GM19438 (cell line): ENCODE measurements around the gene ATG2B.

Source experiments
- ATAC-seq: cut with Tn5 transposase; IDR thresholded peaks from one replicate; pipeline ENCODE4 v1.9.1; 2021; ENCODE audit warnings: low read depth; ENCODE audit not compliant: unreplicated experiment

The ATG2B gene

GRCh38 chr14:96274543-96274942, 88.6 kb downstream of the ATG2B start:
- no peak for ATAC-seq

- no peak for ATAC-seq
Observed at GRCh38 chr14:96274122-96274521, 89.0 kb downstream of the ATG2B start.

GRCh38 chr14:96273629-96274028, 89.5 kb downstream of the ATG2B start:
- no peak for ATAC-seq

GRCh38 chr14:96272777-96273473, 90.2 kb downstream of the ATG2B start:
- ATAC-seq = no peak

- no peak for ATAC-seq
Observed at GRCh38 chr14:96271421-96271762, 91.7 kb downstream of the ATG2B start.

- no peak for ATAC-seq
Observed at GRCh38 chr14:96270565-96271420, 92.3 kb downstream of the ATG2B start.

GRCh38 chr14:96269359-96269710, 93.8 kb downstream of the ATG2B start:
- no peak for ATAC-seq

- no peak for ATAC-seq
Observed at GRCh38 chr14:96268431-96269358, 94.4 kb downstream of the ATG2B start.

- no peak for ATAC-seq
Observed at GRCh38 chr14:96267916-96268315, 95.2 kb downstream of the ATG2B start.

GRCh38 chr14:96267336-96267735, 95.8 kb downstream of the ATG2B start:
- ATAC-seq = no peak

- ATAC-seq = no peak
Observed at GRCh38 chr14:96265383-96266095, 97.6 kb downstream of the ATG2B start.

GRCh38 chr14:96264853-96265252, 98.3 kb downstream of the ATG2B start:
- no peak for ATAC-seq

- ATAC-seq = no peak
Observed at GRCh38 chr14:96264200-96264553, 99.0 kb downstream of the ATG2B start.

- no peak for ATAC-seq
Observed at GRCh38 chr14:96263347-96264199, 99.6 kb downstream of the ATG2B start.

GRCh38 chr14:96261772-96262655, 101.1 kb downstream of the ATG2B start:
- ATAC-seq = no peak

GRCh38 chr14:96261053-96261452, 102.1 kb downstream of the ATG2B start:
- no peak for ATAC-seq

- no peak for ATAC-seq
Observed at GRCh38 chr14:96260341-96260821, 102.8 kb downstream of the ATG2B start.

- no peak for ATAC-seq
Observed at GRCh38 chr14:96257900-96258299, 105.2 kb downstream of the ATG2B start.
